Natural killer cell (primary cell): ENCODE measurements around the gene ATP5F1A. TPM values are rescaled to one million over a fixed set of nuclear protein-coding genes. Genes with fewer than 3 reads are reported as not detected.

Experiments used
- ATAC-seq, 3 donors: fragments of 150-1000 bp in 2 of 3; fragments of 200-7000 bp in 1 of 3; cut with Tn5 transposase; 1 replicate in 1 of 3; 2 replicates in 2 of 3; pipeline ENCODE4 v1.10.0; 2021; ENCODE audit warnings: mild to moderate bottlenecking in 2 of 3, moderate library complexity in 2 of 3
- DNase-seq, 2 donors: peaks; one replicate each; pipeline versions ENCODE4 v3.0.0 to v3.0.0-alpha.2; 2013 to 2021; ENCODE audit warnings: mixed read lengths in 1 of 2
- H3K27ac ChIP-seq: one replicate; pipeline ENCODE4 v1.5.1; 2013; ENCODE audit warnings: mild to moderate bottlenecking, low read length
- H3K27me3 ChIP-seq: one replicate; pipeline ENCODE4 v1.6.1; 2013; ENCODE audit warnings: low read length; ENCODE audit not compliant: control insufficient read depth, insufficient read depth
- H3K36me3 ChIP-seq: one replicate; pipeline ENCODE4 v1.6.1; 2013; ENCODE audit warnings: low read length; ENCODE audit not compliant: control insufficient read depth, insufficient read depth
- H3K4me1 ChIP-seq: one replicate; pipeline ENCODE4 v1.6.1; 2013; ENCODE audit warnings: low read length; ENCODE audit not compliant: control insufficient read depth, insufficient read depth
- H3K4me3 ChIP-seq: one replicate; pipeline ENCODE4 v1.5.1; 2013; ENCODE audit warnings: low read length
- H3K9me3 ChIP-seq: one replicate; pipeline ENCODE4 v1.6.1; 2013; ENCODE audit warnings: low read length; ENCODE audit not compliant: control insufficient read depth, insufficient read depth
- H3K27ac Mint-ChIP-seq, 2 donors: one replicate each; pipeline ENCODE4 v1.8.0; 2022; ENCODE audit warnings: mild to moderate bottlenecking in 2 of 2, mixed read lengths in 2 of 2, moderate library complexity in 1 of 2
- H3K27me3 Mint-ChIP-seq, 2 donors: one replicate each; pipeline ENCODE4 v1.8.0; 2022; ENCODE audit warnings: low read depth in 2 of 2, mixed read lengths in 2 of 2
- H3K36me3 Mint-ChIP-seq: one replicate; pipeline ENCODE4 v1.8.0; 2022; ENCODE audit warnings: mixed read lengths
- H3K4me1 Mint-ChIP-seq, 2 donors: one replicate each; pipeline ENCODE4 v1.8.0; 2022; ENCODE audit warnings: mixed read lengths in 2 of 2
- H3K4me3 Mint-ChIP-seq: one replicate; pipeline ENCODE4 v1.8.0; 2022; ENCODE audit warnings: mild to moderate bottlenecking, moderate library complexity, mixed read lengths
- H3K9me3 Mint-ChIP-seq, 2 donors: one replicate each; pipeline ENCODE4 v1.8.0; 2022; ENCODE audit warnings: mixed read lengths in 2 of 2
- WGBS: methylation state at CpG from one replicate; pipeline ENCODE4 v1.1.7; 2013; ENCODE audit warnings: missing lambda C conversion rate; ENCODE audit not compliant: insufficient coverage; 5-methylcytosine and 5-hydroxymethylcytosine counted together
- intact Hi-C: fragments of 100-400 bp; cut with micrococcal nuclease; formaldehyde crosslinking; loops from one replicate; pipeline ENCODE4 v1.14.2; 2022
- total RNA-seq, 4 donors: library from RNA; stranded (reverse); fragments of 120-200 nt in 1 of 4; gene quantifications; one replicate each; pipeline versions ENCODE4 v1.2.3 to v1.2.4, GENCODE V29; 2013 to 2022
- TF ChIP-seq, protein P1 (sequence below): fragments of 200-600 bp; IDR thresholded peaks from one replicate; pipeline ENCODE4 v1.8.0; 2022; ENCODE audit warnings: antibody characterized with exemption

ATP5F1A gene
- total RNA-seq, 3 donors from 2014 or later (not counting 1 experiment from before 2014, with no cell fraction given), result 209 to 218 (median 218) TPM

- no peaks in the 10 kb centered on the region for H3K9me3 ChIP-seq
- H3K27me3 ChIP-seq, result peaks cover 2% of the 10 kb centered on the region
- intact Hi-C loops, result loop anchor here (2.0 to 5.0 kb wide), 6 partner anchors 45 to 453 kb away; no protein-coding TSS in a partner anchor
- Mint-ChIP-seq H3K9me3 (no peaks in the 10 kb centered on the region), H3K4me3 (peak overlapping the region; percentile 62), H3K4me1 (peaks cover 35 to 43% of the 10 kb centered on the region in 2 donors), H3K27me3 (no peaks in the 10 kb centered on the region), H3K36me3 (no peaks in the 10 kb centered on the region), H3K27ac (peak overlapping the region; percentile 13 to 61)
- no peaks in the 10 kb centered on the region for H3K36me3 ChIP-seq
- H3K27ac ChIP-seq, result no peak overlapping the region
- H3K4me1 ChIP-seq, result peaks cover 34% of the 10 kb centered on the region
- DNase-seq (peak in 1 of 2 donors; percentile 85), ATAC-seq (peak; percentile 54 to 58 (median 56))
- TF ChIP-seq, protein P1, sequence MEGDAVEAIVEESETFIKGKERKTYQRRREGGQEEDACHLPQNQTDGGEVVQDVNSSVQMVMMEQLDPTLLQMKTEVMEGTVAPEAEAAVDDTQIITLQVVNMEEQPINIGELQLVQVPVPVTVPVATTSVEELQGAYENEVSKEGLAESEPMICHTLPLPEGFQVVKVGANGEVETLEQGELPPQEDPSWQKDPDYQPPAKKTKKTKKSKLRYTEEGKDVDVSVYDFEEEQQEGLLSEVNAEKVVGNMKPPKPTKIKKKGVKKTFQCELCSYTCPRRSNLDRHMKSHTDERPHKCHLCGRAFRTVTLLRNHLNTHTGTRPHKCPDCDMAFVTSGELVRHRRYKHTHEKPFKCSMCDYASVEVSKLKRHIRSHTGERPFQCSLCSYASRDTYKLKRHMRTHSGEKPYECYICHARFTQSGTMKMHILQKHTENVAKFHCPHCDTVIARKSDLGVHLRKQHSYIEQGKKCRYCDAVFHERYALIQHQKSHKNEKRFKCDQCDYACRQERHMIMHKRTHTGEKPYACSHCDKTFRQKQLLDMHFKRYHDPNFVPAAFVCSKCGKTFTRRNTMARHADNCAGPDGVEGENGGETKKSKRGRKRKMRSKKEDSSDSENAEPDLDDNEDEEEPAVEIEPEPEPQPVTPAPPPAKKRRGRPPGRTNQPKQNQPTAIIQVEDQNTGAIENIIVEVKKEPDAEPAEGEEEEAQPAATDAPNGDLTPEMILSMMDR, result peak; percentile 79
- no peak overlapping the region for H3K4me3 ChIP-seq
- WGBS, result 39% methylated on average over 8 of the region's 9 CpGs
Measured at GRCh38 chr18:46073474-46074331, 24.4 kb downstream of the ATP5F1A start.

- H3K36me3 Mint-ChIP-seq, result no peaks in the 10 kb centered on the region
- H3K27me3 Mint-ChIP-seq, result no peaks in the 10 kb centered on the region
- Histone ChIP-seq H3K9me3 (no peaks in the 10 kb centered on the region), H3K36me3 (no peaks in the 10 kb centered on the region), H3K4me3 (no peak overlapping the region), H3K4me1 (peaks cover 34% of the 10 kb centered on the region), H3K27ac (no peak overlapping the region), H3K27me3 (peaks cover 2% of the 10 kb centered on the region)
- TF ChIP-seq, protein P1, result no peak
- 92% methylated on average over 3 of the region's 3 CpGs for WGBS
- DNase-seq, result no peak
- H3K27ac Mint-ChIP-seq, result peak overlapping the region; percentile 13 to 61
- no peak for ATAC-seq
- H3K9me3 Mint-ChIP-seq, result no peaks in the 10 kb centered on the region
- no peak overlapping the region for H3K4me3 Mint-ChIP-seq
- H3K4me1 Mint-ChIP-seq, result peaks cover 37 to 45% of the 10 kb centered on the region in 2 donors
- intact Hi-C loops, result loop anchor here (2.0 to 5.0 kb wide), 6 partner anchors 44 to 452 kb away; no protein-coding TSS in a partner anchor
Measured at GRCh38 chr18:46072959-46073358, 25.1 kb downstream of the ATP5F1A start.

GRCh38 chr18:46072376-46072867, 25.7 kb downstream of the ATP5F1A start:
- Histone ChIP-seq H3K27ac (no peak overlapping the region), H3K4me1 (peaks cover 34% of the 10 kb centered on the region), H3K9me3 (no peaks in the 10 kb centered on the region), H3K4me3 (peak overlapping the region; percentile 86), H3K27me3 (peaks cover 2% of the 10 kb centered on the region), H3K36me3 (no peaks in the 10 kb centered on the region)
- DNase-seq (no peak), ATAC-seq (no peak)
- no peaks in the 10 kb centered on the region for H3K36me3 Mint-ChIP-seq
- TF ChIP-seq, protein P1, result no peak
- peak overlapping the region; percentile 91 for H3K4me3 Mint-ChIP-seq
- H3K9me3 Mint-ChIP-seq, result no peaks in the 10 kb centered on the region
- H3K27me3 Mint-ChIP-seq, result no peaks in the 10 kb centered on the region
- H3K27ac Mint-ChIP-seq, result peak overlapping the region; percentile 61 to 64
- intact Hi-C loops, result loop anchor here (2.0 to 5.0 kb wide), 6 partner anchors 44 to 452 kb away; no protein-coding TSS in a partner anchor
- 35% methylated on average over 24 of the region's 25 CpGs for WGBS
- H3K4me1 Mint-ChIP-seq, result peaks cover 42 to 45% of the 10 kb centered on the region in 2 donors
